ENCODE results near the gene KIF2A.

KIF2A gene

DNA sequence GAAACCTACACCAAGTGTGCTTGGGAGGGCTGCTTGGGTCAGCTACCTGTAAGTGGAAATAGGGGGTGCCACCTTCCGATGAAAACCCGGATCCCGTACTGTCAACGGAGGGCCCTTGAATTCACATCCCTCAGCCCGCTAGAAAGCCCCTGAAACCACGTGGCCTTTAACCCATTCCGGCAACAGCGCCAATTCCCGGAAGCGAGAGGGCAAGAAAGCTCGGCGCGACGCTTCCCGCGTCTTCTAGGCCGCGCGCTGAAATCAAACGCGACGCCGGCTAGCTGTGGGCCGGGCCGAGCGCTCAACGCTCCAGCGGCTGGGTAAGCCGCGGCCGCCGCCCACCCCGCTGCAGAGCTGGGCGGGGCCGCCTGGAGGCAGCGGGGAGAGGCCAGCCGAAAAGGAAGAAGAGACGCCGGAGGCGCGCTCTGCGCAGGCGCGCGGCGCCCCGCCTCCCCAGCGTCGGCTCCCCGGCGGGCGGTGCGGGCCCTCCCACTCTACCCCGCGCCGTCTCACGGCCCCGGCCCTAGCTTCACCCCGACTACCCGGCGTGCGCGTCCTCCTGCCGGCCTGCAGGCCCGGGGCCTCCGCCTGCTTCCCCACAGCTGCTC, at the start of gene KIF2A:
TSS of gene KIF2A (plus strand) at position 492 of the 608 bp plus-strand sequence. CDS start 267 bp downstream, outside the sequence.
- DNase-seq (ENCODE audit: low read depth in 1 of 2, low spot score in 1 of 2): peak; percentile 86 to 90

GRCh38 chr5:62257020-62257367, 49.0 kb upstream of the KIF2A start:
- DNase-seq (ENCODE audit: low read depth in 1 of 2, low spot score in 1 of 2): no peak

DNA sequence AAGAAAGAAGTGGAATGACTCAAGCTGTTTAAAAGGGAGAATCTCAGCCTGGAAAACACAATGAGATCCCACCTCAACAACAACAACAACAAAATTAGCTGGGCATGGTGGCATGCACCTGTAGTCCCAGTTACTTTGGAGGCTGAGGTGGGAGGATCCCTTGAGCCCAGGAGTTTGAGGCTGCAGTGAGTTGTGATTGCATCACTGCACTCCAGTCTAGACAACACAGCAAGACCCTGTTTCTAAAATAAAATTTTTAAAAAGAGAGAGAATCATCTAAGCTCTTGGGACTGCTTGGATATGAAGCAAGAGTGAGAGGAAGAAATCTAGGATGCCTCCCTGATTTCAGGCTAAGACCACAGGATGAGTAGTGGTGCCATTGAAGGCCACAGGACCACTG, 47.4 kb upstream of the KIF2A start:
- no peak for DNase-seq (ENCODE audit: low read depth in 1 of 2, low spot score in 1 of 2)

DNA sequence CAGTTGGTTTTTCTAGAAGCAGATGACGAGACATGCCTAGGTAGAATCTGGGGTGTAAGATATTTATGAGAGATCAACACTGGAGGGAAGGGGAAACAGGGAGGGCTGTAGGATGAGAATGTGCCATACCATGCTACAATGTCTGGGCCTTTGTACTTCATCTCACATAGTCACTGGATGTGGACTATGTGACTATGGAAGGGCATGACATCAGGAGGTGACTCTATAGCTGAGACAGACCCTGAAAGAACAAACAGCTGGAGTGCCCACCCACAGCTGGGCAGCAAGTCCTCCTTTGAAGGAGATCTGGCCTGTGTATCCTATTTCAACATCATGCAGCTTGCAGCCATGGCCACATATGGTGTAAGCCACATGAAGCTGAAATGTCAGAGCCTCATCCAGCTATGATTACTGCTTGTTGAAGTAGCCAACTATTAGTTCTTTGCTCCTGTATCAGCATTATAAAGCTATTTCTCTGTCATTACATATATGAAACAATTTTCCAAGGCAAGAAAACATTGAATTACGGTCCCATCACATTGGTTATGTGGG, 46.2 kb upstream of the KIF2A start:
- DNase-seq (ENCODE audit: low read depth in 1 of 2, low spot score in 1 of 2): no peak

DNA sequence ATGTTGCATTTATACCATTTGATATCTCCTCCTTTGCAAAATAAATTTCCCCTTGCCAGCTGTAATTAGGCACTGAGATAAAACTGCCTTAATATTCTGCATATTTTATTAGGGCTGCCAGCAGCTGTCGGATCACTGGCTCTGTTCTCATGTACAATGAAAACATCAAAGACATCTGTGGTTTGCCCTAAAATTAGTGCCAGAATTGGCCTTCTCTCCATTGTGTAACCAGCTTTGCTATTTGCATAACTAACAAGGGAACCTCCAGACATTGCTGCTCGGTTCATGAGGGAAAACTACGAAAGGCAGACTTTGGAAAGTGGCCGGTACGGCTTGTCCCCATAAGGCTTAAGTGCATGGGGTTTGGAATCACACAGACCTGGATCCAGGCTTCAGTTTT, 45.5 kb upstream of the KIF2A start:
- DNase-seq (ENCODE audit: low read depth in 1 of 2, low spot score in 1 of 2): no peak

GRCh38 chr5:62263401-62263800, 42.6 kb upstream of the KIF2A start:
- DNase-seq (ENCODE audit: low read depth in 1 of 2, low spot score in 1 of 2): no peak

GRCh38 chr5:62265648-62266112, 40.3 kb upstream of the KIF2A start:
- no peak for DNase-seq (ENCODE audit: low read depth in 1 of 2, low spot score in 1 of 2)

GRCh38 chr5:62266573-62266972, 39.4 kb upstream of the KIF2A start:
- no peak for DNase-seq (ENCODE audit: low read depth in 1 of 2, low spot score in 1 of 2)

DNA sequence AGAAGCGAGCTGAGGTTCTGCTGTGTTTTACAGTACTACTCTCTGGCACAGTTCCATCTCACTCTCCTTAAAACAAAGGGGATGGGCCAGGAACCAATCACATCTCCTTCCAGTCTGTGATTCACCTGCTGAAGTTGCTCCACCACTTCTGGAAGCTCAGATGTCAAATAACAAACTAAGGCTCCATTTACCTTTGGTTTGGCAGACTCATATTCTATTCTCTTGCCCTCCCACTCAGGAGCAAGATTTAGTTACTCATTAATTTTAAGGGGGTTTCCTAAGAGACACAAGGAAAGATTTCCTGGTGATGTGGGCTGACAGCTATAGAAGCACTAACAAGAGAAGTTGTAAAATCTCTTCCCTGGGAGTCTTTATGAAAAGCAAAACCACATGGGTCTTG, 37.8 kb upstream of the KIF2A start:
- no peak for DNase-seq (ENCODE audit: low read depth in 1 of 2, low spot score in 1 of 2)

DNA sequence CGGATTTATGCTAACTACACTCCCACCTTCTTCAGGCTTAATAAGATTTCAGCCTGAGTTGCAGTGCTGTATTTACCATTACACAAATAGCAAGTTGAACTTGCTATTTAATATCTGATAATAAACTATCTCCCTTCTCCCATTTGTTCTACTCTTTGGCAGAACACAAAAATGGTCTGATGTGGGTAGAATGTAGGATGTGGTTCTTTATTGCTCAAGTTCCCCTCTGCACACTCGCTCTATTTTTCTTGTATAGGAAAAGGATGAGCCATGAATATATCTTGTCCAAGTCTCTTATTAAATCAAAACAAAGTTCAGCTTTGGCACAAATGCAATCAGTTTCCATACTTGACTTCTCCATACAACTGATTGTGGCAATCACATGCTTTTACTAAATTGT, 37.2 kb upstream of the KIF2A start:
- DNase-seq (ENCODE audit: low read depth in 1 of 2, low spot score in 1 of 2): no peak

- no peak for DNase-seq (ENCODE audit: low read depth in 1 of 2, low spot score in 1 of 2)
These were observed 34.6 kb upstream of the KIF2A start for GRCh38 chr5:62271370-62271769.

GRCh38 chr5:62271870-62272269, 34.1 kb upstream of the KIF2A start:
- DNase-seq (ENCODE audit: low read depth in 1 of 2, low spot score in 1 of 2): no peak

GRCh38 chr5:62273687-62274086, 32.3 kb upstream of the KIF2A start:
- DNase-seq (ENCODE audit: low read depth in 1 of 2, low spot score in 1 of 2): no peak

GRCh38 chr5:62275581-62275980, 30.4 kb upstream of the KIF2A start:
- no peak for DNase-seq (ENCODE audit: low read depth in 1 of 2, low spot score in 1 of 2)

GRCh38 chr5:62281411-62281810, 24.6 kb upstream of the KIF2A start:
- no peak for DNase-seq (ENCODE audit: low read depth in 1 of 2, low spot score in 1 of 2)

GRCh38 chr5:62282064-62282463, 23.9 kb upstream of the KIF2A start:
- DNase-seq (ENCODE audit: low read depth in 1 of 2, low spot score in 1 of 2): no peak

DNA sequence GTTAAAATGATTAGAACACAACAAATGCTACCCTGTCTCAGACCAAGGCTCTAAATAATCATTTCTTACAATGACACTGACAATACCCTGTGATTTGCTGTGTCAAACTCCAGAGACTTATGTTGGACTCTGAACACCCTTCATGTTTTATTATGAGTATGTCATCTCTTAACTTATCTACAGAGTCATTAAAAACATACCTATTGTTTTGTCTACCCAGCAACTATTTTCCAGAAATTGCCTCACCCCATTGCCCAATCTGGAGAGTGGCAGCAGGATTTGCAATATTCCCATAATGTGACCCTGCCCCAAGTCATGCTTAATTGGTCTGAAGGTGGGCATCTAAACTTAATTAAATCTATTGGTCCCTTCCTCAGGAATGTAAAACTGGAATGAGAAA, 23.0 kb upstream of the KIF2A start:
- no peak for DNase-seq (ENCODE audit: low read depth in 1 of 2, low spot score in 1 of 2)

GRCh38 chr5:62283861-62284260, 22.1 kb upstream of the KIF2A start:
- DNase-seq (ENCODE audit: low read depth in 1 of 2, low spot score in 1 of 2): no peak

GRCh38 chr5:62284946-62285891, 20.8 kb upstream of the KIF2A start:
- DNase-seq (ENCODE audit: low read depth in 1 of 2, low spot score in 1 of 2): peak in 1 of 2 donors; percentile 35

- no peak for DNase-seq (ENCODE audit: low read depth in 1 of 2, low spot score in 1 of 2)
These were observed 19.2 kb upstream of the KIF2A start for GRCh38 chr5:62286834-62287233.

GRCh38 chr5:62287237-62287636, 18.8 kb upstream of the KIF2A start:
- DNase-seq (ENCODE audit: low read depth in 1 of 2, low spot score in 1 of 2): no peak

- DNase-seq (ENCODE audit: low read depth in 1 of 2, low spot score in 1 of 2): no peak
These were observed 17.9 kb upstream of the KIF2A start for GRCh38 chr5:62288118-62288517.
